RWPE1 (cell line): ENCODE data around the gene TBC1D1.

Experiments
- CTCF ChIA-PET: fragments of 350-600 bp; sonication (Branson Sonifier 250); formaldehyde crosslinking; extraction: SDS; loops from one replicate; lab custom pipeline; 2021; lab: Yijun Ruan, JAX
- POLR2A ChIA-PET: fragments of 400-600 bp; formaldehyde crosslinking; extraction: SDS; loops from one replicate; lab custom pipeline; 2020; ENCODE audit warnings: antibody characterized with exemption; ENCODE audit not compliant: low non-redundant PET; lab: Yijun Ruan, JAX
- DNase-seq: peaks from one replicate; pipeline ENCODE4 v3.0.0; 2012; ENCODE audit warnings: low spot score
- H3K27ac ChIP-seq: fragments of 450-650 bp; 2 replicates; pipeline ENCODE4 v1.5.1; 2017
- TF ChIP-seq, protein P1 (sequence below): fragments of 450-650 bp; conservative IDR thresholded peaks from 2 replicates; pipeline ENCODE4 v1.5.1; 2017; ENCODE audit warnings: low read depth, mild to moderate bottlenecking

The TBC1D1 gene

DNA sequence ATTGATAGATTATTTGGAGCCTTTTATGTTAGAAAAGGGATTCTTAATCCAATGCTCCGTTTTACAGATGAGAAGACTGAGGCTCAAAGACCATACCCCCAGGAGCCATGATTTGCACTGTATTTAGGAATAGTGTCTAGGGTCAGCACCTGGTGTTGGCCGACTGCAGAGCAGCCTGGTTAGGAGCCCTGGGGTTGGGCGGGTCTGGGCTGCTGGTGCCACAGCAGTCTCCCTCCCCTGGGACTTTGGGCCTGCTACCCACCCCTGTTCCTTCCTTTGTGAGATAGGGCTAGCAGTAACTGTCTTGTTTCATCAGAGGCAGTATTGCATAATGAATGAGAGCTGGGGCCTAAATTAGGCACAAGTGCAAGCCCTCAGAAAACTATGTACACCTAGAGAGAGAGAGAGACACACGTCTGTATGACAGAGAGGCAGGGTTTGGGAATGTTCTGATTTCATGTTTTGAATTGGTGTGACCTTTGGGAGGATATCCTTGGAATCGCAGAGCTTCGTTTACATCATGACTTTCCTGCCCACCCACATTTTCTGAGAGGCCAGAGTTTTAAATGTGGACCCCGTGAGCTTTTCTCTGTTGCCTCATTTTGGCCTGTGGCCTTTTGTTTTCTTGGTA, 181.0 kb downstream of the TBC1D1 start:
- DNase-seq, result no peak
- CTCF ChIA-PET, result interaction anchor here (0.7 kb wide), 1 partner anchor 1880 kb away, joined by 3 read pairs; no protein-coding TSS in a partner anchor
- POLR2A ChIA-PET, result no interaction called here
- H3K27ac ChIP-seq, result peak overlapping the region; percentile 39; the same call in 1 of the 2 replicates
- TF ChIP-seq, protein P1, sequence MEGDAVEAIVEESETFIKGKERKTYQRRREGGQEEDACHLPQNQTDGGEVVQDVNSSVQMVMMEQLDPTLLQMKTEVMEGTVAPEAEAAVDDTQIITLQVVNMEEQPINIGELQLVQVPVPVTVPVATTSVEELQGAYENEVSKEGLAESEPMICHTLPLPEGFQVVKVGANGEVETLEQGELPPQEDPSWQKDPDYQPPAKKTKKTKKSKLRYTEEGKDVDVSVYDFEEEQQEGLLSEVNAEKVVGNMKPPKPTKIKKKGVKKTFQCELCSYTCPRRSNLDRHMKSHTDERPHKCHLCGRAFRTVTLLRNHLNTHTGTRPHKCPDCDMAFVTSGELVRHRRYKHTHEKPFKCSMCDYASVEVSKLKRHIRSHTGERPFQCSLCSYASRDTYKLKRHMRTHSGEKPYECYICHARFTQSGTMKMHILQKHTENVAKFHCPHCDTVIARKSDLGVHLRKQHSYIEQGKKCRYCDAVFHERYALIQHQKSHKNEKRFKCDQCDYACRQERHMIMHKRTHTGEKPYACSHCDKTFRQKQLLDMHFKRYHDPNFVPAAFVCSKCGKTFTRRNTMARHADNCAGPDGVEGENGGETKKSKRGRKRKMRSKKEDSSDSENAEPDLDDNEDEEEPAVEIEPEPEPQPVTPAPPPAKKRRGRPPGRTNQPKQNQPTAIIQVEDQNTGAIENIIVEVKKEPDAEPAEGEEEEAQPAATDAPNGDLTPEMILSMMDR, result no peak

DNA sequence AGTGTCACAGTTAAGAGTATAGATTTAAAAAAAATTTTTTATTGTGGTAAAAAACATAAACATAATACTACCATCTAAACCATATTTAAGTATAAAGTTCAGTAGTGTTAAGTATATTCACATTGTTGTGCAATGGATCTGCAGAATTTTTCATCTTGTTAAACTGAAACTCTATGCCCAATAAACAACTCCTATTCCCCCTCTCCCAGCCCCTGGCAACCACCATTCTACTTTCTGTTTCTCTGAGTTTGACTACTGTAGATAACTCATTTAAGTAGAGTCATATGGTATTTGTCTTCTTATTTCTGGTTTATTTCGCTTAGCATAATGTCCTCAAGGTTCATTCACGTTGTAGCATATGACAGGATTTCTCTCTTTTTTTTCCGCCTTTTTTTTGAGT, 181.7 kb downstream of the TBC1D1 start:
- POLR2A ChIA-PET, result no interaction called here
- no peak overlapping the region for H3K27ac ChIP-seq
- TF ChIP-seq, protein P1, result no peak
- no peak for DNase-seq
- CTCF ChIA-PET, result no interaction called here

DNA sequence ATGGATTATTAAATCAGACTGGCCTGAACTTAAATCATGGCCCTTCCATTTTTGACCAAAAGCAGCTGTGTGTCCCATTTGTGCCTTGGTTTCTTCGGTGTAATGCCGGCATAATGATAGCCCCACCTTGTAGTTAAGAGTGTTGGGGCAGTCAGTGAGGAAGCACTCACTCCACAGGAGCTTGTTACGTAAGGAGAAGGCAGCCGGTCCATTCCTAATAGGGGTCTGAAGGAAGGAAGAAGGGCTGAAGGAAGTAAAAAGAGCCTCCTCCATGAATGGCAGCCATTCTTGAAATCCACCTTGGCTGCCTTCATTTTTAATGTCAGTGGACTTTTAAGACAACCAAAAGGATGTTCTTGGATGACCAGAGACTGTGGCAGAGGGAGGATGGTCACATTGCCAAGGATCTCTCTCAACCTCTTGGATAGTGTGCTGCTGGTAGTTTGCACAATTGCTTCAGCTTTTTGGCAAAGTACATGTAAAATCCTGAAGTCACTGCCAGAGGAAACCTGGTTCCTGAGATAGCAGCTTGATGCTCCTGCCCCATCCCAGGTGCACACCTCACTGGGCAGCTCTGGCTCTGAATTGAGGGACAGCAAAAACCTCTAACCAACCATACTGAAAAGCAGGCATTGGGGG, 182.8 kb downstream of the TBC1D1 start:
- CTCF ChIA-PET, result no interaction called here
- TF ChIP-seq, protein P1, result no peak
- DNase-seq, result no peak
- H3K27ac ChIP-seq, result peak overlapping the region; percentile 4; the same call in 1 of the 2 replicates
- POLR2A ChIA-PET, result no interaction called here

DNA sequence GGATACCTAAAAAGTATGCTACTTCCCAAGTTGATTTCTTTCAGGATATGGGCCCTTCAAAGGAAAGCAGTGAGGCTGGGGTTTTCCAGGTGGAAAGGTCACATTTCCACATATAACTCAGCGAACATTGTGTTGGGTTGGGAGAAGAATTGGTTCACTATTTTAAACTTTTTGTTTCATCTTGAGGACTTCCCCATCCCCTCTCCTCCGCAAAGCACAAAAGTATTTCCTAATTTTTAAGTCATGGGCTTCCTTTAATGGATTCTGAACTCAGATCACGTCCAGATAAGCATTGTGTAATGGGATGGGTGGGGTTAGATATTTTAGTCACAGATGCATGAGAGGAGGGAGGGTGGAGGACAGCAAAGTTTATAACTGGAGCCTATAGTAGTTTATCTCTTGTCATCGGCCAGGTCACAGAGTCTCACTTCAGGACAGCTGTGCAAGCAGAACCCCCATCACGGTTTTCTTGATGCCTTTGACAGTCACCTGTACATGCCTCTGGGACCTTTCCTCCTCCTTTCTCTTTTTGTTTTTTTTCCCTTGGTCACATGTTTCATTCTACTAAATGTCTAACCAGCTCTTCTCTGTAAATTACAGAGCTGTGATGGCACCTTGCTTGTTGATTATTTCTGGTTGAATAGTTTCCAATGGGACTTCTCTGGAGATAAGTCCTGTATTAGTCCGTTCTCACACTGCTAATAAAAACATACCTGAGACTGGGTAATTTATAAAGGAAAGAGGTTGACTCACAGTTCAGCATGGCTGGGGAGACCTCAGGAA, 184.7 kb downstream of the TBC1D1 start:
- ChIA-PET POLR2A (no interaction called here), CTCF (interaction anchor here (0.6 kb wide), 1 partner anchor 13 kb away, joined by 5 read pairs; no protein-coding TSS in a partner anchor)

DNA sequence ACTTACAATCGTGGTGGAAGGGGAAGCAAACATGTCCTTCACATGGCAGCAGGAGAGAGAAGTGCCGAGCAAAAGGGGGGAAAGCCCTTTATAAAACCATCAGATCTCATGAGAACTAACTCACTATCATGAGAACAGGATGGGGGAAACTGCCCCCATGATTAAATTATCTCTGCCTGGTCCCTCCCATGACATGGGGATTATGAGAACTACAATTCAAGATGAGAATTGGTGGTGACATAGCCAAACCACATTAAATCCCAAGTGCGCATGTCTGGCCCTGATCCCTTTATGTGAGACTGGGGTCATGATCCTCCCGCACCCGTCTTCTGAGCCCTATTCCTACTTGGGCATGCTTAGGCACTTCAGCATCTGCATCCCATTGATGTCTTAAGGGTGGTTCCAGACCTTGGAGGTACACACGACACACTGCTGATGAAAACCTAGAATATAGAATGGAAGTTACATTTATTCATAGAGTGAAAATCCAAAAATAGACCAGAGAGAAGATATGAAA, 185.3 kb downstream of the TBC1D1 start:
- CTCF ChIA-PET, result interaction anchor here (0.6 kb wide), 1 partner anchor 14 kb away, joined by 5 read pairs; no protein-coding TSS in a partner anchor

More for the DNA sequence above, 184.7 kb downstream of the TBC1D1 start:
- TF ChIP-seq, protein P1, result no peak
- no peak overlapping the region for H3K27ac ChIP-seq
- DNase-seq, result peak; percentile 25

More for the DNA sequence above, 185.3 kb downstream of the TBC1D1 start:
- peak overlapping the region; percentile 29; the same call in 1 of the 2 replicates for H3K27ac ChIP-seq
- POLR2A ChIA-PET, result no interaction called here
- TF ChIP-seq, protein P1, result no peak
- DNase-seq, result no peak
